Dedifferentiated amniotic fluid mesenchymal stem cell (primary cell): ENCODE results near the gene PRAC2.
A peak's percentile ranks its signal among the peaks of the same experiment; 100 is the strongest.

Experiments used
- DNase-seq: peaks from one replicate; pipeline ENCODE4 v3.0.0-alpha.2; 2016; ENCODE audit errors: extremely low spot score

Gene PRAC2

DNA sequence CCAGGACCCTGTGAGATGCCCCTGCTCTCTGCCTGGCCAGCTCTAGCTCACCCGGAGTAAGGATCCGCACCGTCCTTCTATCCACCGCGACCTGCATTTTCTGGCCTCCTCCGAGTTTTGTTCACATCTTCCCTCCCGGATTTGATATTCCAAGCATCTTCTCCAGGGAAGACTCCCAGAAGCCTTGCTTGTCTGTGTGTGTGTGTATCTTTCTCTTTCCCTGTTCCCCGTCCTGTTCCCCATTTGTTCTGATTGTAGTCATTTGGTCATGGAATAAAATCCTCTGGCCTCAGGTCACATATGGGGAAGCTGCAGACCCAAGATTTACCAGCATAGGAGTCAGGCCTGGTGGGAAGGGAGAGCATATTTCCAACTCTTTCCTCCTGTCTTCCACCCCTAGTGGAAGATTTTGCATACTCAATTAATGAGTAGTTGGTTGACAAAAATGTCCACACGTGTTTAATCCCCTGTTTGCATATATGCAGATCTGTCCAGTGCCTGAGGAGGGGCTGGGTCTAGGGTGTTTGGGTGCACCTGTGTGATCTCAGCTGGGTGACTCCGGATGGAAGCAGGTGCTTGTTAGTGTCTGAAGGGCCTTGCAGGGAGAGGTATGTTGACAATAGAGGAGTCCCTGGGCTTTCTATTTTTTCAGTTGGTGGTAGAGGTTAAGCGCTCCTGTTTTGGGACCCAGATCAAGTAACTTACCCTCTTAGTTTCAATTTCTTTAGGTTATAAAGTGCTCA lies 2.5 kb upstream of the PRAC2 start:
- no peak for DNase-seq

- DNase-seq: no peak
Measured at GRCh38 chr17:48721009-48721402, 2.0 kb upstream of the PRAC2 start.

GRCh38 chr17:48722201-48722907 lies 631 bp upstream of the PRAC2 start, which contains the start of gene PRAC1:
TSS of gene PRAC1 (minus strand) at chr17:48722518. CDS start at chr17:48722392, 126 bp downstream.
- DNase-seq: no peak

DNA sequence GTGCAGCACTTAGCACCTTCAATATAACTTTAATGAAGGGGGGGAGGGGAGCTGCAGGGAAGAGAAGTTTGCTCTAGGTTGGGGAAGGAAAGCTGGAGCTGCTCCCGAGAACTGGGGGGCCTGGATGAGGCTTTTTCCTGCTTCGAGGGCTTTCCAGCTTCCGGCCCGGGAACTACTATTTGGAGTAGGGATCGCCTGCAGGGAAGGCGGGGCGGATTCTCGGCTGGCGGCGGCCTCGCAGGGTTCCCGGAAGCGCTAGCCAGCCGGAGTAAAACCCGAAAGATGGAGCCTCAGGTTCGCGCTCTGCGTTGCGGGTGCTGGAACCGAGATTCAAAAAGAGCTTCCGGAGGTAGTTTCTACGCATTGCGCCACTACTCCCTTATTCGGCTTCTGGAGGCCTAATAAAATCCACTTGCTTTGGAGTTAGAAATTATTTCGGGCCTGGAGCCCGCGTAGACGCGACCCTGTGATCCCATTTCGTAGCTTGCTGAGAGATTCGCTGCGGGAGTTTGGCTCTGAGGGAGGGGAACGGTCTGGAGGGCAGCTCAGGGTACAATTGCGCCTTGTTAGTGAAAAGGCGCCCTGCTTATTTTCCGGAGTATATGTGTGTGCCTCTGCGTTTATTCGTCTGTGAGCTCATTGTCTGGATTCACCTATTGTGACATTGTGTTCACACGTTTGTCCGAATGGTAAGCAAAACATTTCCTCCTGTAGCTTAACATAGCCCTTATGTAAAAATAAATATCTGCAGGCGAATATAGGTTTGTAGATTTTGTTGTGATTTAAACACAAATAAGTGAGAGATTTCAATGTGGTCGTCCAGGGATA lies 652 bp downstream of the PRAC2 start:
- no peak for DNase-seq

DNA sequence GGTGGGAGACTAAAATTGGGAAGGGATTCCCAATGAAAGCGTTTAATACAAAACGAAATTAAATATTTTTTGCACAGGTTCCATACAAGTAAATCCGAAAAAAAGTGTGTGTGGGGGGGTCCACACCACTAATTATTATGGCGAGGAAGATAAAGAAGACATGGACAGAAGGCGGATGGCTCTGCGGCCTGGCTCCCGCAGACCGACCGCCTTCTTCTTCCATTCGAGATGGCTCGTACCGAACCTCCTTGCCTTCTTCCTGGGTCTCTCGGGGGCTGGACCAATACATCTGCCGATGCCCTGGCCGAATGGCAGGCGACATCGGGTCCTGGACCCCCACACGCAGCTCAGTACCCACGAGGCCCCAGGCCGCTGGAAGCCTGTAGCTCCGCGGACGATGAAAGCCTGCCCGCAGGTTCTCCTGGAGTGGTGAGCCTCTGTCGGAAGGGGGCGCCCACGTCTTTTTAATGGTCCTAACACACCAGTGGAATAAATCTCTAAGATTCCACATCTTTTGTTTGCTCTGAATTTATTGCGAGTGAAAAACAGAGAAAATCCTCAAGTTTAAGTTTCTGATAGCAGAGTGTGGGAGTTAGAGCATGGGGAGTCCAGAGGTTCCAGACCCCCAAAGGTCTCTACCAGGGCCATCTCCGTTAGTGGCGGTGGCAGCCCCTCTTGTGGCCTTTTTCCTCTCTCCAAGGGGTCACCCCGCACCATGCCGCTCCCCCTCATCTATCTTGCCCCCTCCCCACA lies 1.4 kb downstream of the PRAC2 start:
- DNase-seq: peak; percentile 62

GRCh38 chr17:48725004-48725287 lies 2.0 kb downstream of the PRAC2 start:
- no peak for DNase-seq

- DNase-seq: no peak
Measured at GRCh38 chr17:48725288-48726064, 2.5 kb downstream of the PRAC2 start.

- DNase-seq: no peak
Measured at GRCh38 chr17:48726114-48726915, 3.3 kb downstream of the PRAC2 start.

DNA sequence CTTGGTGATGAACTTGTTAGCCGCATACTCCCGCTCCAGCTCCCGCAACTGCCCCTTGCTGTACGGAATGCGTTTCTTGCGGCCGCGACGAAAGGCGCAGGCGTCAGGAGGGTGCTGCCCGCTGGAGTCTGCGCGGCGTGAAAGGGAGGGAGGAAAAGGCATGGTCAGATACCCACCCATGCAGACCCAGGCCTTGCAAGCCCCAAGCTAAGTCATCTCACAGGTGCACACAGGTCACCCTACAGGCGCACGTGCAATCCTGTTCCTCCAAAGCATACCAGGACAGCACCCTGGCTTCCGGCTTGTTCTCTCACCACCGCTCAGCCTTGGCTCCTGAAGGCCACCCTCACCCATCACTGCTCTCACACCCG lies 3.9 kb downstream of the PRAC2 start:
- no peak for DNase-seq

GRCh38 chr17:48727415-48728175 lies 4.6 kb downstream of the PRAC2 start:
- no peak for DNase-seq

GRCh38 chr17:48728232-48729231 lies 5.5 kb downstream of the PRAC2 start, which contains the start of gene HOXB13:
TSS of gene HOXB13 (minus strand) at chr17:48728750. CDS start at chr17:48728593, 157 bp downstream.
- no peak for DNase-seq

- DNase-seq: no peak
Measured at GRCh38 chr17:48729335-48730239, 6.6 kb downstream of the PRAC2 start.

DNA sequence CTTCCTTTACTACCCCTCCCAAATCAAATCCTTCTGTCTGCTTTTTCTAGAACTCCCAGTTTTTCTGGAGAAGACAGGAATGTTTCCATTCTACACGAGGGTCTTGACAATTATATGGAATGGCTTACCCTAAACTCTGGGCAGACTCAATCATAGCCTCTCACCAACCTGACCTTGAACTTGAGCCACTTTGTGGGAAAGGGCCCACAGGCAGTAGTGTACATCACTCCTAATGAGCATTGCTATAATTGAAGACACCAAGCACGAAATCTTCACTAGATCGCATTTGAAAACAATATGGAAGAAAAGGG lies 7.2 kb downstream of the PRAC2 start:
- DNase-seq: no peak

DNA sequence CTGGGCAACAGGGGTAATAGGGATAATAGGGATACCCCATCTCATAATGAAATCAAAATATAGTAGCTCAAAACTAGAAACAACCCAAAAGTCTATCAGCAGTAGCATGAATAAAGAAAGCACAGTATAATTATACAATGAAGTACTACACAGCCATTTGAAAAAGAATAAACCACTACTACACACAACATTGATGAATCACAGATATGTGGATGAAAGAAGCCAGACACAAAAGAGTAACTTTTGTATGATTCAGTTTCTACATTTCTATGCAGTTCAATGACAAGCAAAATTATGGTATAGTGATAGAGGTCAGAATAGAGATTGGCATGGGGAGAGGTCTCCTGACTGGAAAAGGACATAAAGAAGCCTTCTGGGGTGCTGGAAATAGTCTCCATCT lies 8.4 kb downstream of the PRAC2 start:
- no peak for DNase-seq

- no peak for DNase-seq
Measured at GRCh38 chr17:48732688-48733629, 10.0 kb downstream of the PRAC2 start.

GRCh38 chr17:48733632-48734328 lies 10.8 kb downstream of the PRAC2 start:
- DNase-seq: no peak
